DMS53 treated with DMSO at 0.1 percent for 48 hours (cell line): ENCODE measurements around the gene CASZ1.

Experiments
- DNase-seq: peaks from one replicate; lab custom pipeline; 2025; ENCODE audit not compliant: unreplicated experiment; lab: John Stamatoyannopoulos, UW

Gene CASZ1

GRCh38 chr1:10710489-10710888 lies 86.0 kb downstream of the CASZ1 start:
- no peak for DNase-seq

GRCh38 chr1:10709646-10710045 lies 86.8 kb downstream of the CASZ1 start:
- no peak for DNase-seq

GRCh38 chr1:10709165-10709564 lies 87.3 kb downstream of the CASZ1 start:
- DNase-seq = no peak

- no peak for DNase-seq
Observed at GRCh38 chr1:10708757-10709156, 87.7 kb downstream of the CASZ1 start.

- no peak for DNase-seq
Observed at GRCh38 chr1:10707208-10707607, 89.2 kb downstream of the CASZ1 start.

GRCh38 chr1:10706376-10706913 lies 90.0 kb downstream of the CASZ1 start:
- no peak for DNase-seq

- DNase-seq = no peak
Observed at GRCh38 chr1:10705953-10706352, 90.5 kb downstream of the CASZ1 start.

- no peak for DNase-seq
Observed at GRCh38 chr1:10704368-10704882, 92.0 kb downstream of the CASZ1 start.

GRCh38 chr1:10703702-10704101 lies 92.7 kb downstream of the CASZ1 start:
- no peak for DNase-seq

- DNase-seq = no peak
Observed at GRCh38 chr1:10701145-10701544, 95.3 kb downstream of the CASZ1 start.

- DNase-seq = no peak
Observed at GRCh38 chr1:10699470-10699835, 97.0 kb downstream of the CASZ1 start.

GRCh38 chr1:10698726-10699469 lies 97.5 kb downstream of the CASZ1 start:
- DNase-seq = no peak

GRCh38 chr1:10697621-10698160 lies 98.8 kb downstream of the CASZ1 start:
- DNase-seq = no peak

GRCh38 chr1:10696977-10697376 lies 99.5 kb downstream of the CASZ1 start:
- DNase-seq = no peak

GRCh38 chr1:10694633-10695627 lies 101.5 kb downstream of the CASZ1 start:
- DNase-seq = peak; percentile 78

- peak; percentile 56 for DNase-seq
Observed at GRCh38 chr1:10694274-10694632, 102.2 kb downstream of the CASZ1 start.

- no peak for DNase-seq
Observed at GRCh38 chr1:10693497-10694273, 102.8 kb downstream of the CASZ1 start.

GRCh38 chr1:10693152-10693496 lies 103.3 kb downstream of the CASZ1 start:
- no peak for DNase-seq

GRCh38 chr1:10692401-10693021 lies 103.9 kb downstream of the CASZ1 start:
- DNase-seq = peak; percentile 15

GRCh38 chr1:10691740-10692125 lies 104.7 kb downstream of the CASZ1 start:
- DNase-seq = no peak
